Activated T-cell treated with anti-CD3 and anti-CD28 coated beads for 4 hours (primary cell): ENCODE results near the gene SGTA.
"Not testable (repeated sequence)": the region's sequence is repeated elsewhere in the genome, so short reads cannot be mapped to it uniquely, and the experiment has no call there.

Experiments
- DNase-seq: peaks from one replicate; pipeline ENCODE4 v3.0.0-alpha.2; 2020

The SGTA gene, protein sequence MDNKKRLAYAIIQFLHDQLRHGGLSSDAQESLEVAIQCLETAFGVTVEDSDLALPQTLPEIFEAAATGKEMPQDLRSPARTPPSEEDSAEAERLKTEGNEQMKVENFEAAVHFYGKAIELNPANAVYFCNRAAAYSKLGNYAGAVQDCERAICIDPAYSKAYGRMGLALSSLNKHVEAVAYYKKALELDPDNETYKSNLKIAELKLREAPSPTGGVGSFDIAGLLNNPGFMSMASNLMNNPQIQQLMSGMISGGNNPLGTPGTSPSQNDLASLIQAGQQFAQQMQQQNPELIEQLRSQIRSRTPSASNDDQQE

DNA sequence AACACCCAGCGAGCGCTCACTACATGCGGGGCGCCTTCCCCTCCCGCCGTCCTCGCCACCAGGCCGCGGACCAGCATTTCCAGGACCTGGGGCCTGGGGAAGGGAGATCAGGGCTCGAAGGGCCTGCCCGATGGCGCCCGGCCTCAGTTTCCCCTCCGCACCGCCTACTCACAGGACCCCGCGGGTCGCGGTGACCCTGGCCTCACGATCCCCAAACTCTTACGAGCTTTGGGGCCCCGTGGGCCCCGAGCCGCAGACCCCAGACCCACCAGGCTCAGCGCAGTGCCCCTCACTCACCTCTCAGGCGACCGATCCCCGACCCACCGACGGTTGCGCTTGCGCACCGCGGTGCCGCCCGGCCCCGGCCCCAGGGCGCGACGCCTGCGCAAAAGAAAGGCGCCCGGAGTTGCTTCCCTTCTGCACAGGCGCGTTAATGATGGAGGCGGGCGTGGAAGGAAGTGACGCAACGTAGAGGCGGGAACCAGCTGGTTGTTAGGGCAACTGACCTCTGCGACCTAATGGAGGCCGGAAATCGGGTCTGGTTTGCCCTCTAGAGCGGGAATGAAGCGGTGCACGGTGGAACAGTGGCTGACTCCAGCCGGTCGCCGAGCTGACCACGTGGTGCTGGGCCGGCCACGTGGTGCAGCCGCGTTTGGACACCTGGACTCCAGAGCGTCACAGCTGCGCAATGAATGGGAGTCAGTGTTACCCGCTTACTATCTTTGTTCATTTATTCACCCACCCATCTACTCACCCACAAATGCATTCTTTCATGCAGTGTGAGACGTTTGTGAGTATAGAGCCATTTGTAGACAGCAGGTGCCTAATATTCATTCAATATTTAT is at the start of gene SGTA:
Gene SGTA (minus strand): TSS at position 338 of the 845 bp plus-strand sequence. CDS start 14,205 bp downstream, outside the sequence.
- DNase-seq = peak; percentile 95

DNA sequence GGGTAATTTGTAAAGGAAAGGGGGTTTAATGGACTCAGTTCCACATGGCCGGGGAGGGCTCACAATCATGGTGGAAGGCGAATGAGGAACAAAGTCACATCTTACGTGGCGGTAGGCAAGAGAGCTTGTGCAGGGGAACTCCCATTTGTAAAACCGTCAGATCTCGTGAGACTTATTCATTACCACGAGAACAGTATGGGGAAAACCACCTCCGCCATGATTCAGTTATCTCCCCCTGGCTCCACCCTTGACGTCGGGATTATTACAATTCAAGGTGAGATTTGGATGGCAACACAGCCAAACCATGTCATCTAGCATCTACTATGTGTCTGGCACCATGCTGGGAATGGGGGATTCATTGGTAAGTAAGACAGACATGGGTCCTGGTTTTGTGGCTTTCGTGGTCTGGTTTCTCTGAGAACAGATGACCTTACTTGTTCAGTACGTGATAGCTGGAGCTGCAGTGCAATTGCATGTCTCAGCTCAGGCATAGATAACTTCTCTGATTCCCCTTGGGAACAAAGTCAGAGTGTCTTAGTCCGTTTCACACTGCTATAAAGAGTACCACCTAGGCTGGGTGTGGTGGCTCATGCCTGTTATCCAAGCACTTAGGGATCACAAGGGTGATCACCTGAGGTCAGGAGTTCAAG is 44.9 kb upstream of the SGTA start:
- no peak for DNase-seq

DNA sequence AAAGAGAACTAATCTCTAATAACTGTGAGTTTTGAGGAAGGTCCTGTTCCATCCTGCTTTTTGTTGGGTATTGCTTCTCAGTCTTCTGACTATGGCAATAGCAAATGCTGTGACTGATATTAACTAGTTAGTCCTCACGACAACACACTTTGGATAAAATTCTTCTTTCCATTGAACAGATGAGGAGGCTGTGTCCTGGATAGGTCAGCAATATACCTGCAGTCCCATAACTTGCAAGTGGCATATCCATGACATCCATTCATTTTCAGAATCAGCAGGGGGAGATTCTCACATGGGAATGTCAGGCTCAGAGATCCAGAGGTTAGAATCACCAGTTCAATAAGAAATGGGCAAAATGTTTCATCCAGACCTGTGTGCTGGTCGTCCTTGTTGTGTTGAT is 43.9 kb upstream of the SGTA start:
- DNase-seq = no peak

DNA sequence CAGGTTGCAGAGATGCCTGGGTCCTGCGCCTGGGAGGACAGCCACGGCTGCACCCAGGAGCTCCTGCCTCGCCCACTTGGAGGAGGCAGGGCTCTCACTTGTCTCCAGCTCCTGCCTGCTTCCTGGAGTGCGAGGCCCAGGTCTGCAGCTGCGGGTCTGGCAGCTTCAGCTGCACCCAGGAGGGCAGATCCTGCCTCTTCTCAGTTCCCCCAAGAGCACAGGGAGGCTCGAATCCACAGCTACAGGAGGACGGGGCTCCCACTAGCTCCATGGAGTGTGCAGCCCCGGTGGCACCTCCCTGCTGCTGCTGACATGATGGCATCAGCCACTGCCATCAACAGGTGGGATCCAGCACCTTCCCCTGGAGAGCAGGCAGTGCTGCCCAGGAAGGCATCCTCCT is 41.1 kb upstream of the SGTA start:
- DNase-seq = no peak

DNA sequence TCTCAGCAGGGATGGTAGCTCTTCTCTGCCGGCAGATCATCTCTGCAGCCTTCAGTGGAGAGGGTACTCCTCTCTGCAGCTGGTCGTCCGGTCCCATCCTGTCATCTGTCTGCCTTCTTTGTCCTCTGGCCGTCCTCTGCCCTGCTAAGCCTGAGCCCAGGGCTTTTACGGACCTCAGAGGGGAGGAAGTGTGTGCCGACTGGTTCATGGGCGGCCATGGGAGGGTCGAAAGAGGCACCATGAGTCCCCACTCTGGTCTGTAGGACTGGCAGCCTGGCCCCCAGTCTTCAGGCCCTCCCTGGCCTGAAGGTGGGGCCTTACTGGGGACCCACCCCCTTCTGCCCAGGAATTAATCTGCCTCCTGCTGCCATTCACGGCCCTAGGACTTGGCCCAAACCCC is 40.6 kb upstream of the SGTA start:
- no peak for DNase-seq

DNA sequence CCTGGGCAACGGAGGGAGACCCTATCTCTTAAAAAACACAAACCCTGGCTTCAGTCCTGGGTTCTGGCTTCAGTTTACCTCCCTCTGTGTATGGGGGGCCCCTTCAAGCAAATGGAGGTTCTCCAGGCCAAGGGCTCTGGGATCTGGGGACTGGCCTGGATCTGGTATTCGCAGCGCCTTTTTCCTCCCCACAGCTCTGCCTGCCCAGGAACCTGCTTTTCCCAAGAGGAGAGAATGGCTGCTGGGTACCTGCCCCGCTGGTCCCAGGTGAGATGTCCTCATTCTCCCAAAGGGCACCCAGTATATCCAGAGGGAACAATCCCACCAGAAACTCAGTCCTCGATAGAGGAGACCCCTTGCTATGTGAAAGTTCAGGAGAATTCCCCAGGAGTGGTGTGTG is 39.8 kb upstream of the SGTA start:
- DNase-seq = no peak

DNA sequence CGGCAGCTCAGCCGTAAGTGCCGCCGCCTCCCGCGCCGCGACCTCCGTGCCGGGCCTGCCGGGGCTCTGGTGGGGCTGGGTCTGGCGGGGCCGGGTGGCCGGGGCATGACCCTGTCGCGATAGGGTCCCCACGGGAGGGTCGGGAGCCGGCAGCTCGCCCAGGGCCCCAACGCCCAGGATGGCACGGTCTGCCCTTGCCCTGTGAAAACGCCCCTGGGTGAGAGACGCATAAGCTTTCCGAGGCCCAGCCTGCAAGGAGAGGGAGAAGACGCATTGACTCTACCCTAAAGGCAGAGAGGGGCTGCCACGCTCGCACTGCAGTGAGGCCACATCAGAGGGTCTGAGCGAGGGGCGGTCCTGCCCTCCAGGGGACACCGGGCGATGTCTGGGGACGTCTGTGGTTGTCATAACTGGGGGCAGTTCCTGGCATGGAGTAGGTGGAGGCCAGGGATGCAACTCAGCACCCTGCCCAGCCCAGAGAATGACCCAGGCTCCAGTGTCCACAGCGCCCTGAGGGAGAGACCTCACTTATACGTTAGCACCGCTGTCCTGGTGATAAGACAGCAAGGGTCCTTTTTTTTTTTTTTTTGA is 37.1 kb upstream of the SGTA start:
- no peak for DNase-seq

DNA sequence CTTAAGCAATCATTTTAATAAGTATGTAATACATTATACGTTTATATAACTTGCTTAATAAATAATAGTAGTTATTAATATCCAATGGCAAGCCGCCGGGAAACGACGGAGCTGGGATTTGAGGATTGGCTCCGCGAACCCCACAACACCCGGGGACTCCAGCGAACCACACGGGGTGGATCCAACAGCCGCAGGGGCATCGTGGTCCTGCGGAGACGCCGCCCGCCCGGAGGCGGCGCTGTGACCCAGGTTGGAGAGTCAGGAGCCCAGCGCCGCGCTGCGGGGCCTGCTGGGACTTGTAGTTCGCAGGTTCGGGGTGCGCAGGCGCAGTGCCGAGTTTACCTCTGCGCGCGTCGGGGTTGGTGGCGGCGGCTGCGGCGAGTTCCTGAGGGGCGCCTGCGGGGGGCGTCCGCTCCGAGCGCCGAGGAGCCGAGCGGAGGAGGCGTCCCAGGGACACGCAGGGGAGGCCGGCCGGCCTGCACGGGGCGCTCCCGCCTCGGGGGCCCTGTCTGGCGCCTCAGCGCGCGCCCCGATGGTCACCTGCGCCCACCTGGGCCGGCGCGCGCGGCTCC is 36.6 kb upstream of the SGTA start, which contains the start of gene ZNF554:
Gene ZNF554 (plus strand): TSS at position 329 of the 572 bp plus-strand sequence. CDS start 204 bp downstream, at position 533.
- DNase-seq = peak; percentile 96

DNA sequence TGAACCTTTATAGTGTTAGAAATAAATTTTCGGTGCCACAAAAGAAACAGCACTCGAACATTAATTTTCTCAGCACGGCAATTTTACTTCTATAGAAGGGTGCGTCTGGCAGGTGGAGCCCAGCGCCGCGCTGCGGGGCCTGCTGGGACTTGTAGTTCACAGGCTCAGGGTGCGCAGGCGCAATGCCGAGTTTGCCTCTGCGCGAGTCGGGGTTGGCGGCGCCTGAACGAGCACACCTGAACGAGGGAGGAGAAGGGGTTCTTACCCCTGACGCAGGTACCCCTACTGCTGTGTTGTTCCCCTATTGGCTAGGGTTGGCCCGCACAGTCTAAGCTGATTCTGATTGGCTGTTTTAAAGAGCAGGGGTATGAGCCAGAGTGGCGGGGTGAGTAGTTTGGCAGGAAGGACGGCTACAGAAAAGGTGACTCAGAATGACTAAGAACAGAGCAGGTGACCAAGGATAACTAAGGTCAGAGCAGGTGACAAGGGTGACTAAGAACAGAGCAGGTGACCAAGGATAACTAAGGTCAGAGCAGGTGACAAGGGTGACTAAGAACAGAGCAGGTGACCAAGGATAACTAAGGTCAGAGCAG is 34.3 kb upstream of the SGTA start:
- DNase-seq = not testable (repeated sequence)

DNA sequence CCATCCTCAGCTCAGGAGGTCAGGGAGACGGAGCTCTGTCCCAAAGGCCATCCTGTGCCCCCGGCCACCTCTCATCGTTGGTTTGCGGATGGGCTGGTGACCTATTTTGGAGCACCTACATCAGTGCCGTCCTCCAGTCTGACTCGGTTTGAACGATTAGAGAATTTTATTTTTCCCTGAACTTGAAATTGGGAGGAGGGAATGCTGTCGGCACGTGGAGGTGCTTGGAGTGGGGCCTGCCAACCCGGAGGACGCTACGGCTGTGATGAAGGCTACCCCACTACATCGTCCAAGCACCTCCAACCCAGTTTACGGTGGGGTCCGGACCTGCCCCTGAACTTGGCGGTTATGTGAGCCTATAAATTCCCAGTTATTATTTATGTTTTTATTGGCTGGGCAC is 33.6 kb upstream of the SGTA start:
- DNase-seq = no peak

DNA sequence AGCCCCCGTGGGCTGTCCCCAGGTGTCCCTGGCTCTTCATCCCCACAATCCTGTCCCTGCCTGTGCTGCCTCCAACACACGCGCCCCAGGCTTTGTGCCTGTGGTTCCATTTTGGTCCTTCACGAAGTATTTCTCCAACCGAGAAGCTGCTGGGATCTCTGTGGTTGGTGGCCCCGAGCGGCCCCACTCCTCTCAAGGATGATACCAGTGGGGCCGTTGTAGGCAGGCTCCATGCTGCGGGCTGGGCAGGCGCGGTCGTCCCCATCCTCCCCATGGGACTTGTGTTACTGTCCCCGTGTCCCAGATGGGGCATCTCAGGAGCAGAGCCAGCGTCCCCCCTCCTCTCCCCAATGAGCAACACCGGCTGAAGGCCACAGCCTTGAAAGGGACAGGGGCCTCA is 32.9 kb upstream of the SGTA start:
- no peak for DNase-seq

DNA sequence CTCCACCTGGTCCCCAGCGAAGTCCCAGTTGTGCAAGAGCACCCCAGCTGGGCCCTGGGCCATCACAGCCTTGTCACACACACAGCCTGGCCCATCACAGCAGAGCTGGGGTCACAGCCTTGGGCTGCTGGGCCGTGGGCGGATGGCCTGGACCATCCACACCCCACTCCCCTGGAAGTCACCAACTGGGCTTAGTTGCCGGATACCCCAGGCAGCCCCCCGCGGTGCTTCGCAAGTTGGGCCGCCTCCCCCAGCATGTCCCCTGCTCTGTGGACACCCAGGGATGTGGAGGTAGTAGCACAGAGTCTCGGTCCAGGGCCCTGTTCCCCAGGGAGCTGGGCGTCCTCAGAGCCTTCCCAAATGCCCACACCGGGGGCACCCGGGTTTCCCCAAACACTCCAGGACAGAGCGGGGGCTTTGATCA is 32.1 kb upstream of the SGTA start:
- DNase-seq = no peak

DNA sequence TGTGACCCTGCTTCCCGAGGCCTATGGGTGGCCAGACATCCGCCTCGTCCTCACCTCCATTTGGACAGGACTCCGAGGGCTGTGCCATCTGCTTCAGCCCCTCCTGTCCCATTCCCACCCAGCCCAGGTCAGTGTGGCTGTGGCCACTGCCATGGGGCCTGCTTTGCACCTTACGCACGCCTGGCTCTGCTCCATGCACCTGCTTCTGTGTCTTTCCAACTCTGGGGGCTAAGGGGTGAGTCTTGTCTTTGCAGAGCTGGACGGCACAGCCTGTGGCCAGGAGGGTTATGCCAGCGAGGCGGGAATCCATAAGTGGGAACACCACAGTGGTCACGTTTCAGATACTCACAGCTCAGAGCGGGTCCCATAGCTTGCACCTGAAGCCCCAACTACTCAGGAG is 31.4 kb upstream of the SGTA start:
- DNase-seq = no peak

DNA sequence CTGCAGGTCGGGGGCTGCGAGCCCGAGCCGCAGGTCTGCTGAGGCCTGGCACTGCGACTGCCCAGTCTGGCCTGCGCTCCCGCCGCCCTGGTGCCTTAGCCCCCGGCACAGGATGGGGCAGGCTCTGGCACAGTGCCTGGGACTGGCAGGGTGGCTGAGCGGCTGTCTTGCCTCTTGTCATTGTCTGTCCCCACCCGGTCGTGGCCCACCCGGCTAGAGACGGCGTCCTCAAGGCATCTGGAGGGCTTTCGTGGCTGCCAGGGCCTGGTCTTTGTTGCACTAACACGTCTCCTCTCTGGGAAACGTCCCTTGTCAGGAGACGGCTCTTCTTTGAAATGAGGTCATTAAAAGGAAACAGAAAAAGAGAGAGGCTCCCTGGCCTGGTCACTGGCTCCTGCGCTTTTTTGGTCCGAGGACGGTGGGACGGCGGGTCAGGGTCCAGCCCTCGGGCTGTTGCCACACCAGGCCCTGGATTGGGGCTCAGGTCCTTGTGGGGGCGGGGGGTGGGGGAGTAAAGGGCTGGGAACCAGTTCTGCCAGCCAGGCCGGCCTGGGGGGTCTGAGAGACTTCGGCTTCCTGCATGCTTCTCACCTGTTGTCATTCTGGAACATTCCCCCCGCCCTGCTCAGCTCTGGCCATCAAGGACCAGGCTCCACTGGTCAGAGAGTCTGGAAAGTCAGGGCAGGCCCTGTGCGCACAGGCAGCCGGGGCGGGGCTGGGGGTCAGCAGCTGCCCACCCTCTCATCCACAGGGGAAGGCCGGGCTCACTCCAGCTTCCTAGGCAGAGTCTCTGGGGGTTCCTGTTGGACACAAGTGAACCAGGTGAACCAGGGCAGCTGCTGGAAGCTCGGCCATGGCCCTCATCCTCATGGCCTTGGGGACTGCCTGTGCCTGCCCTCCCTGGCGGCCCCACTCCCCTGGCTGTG is 30.4 kb upstream of the SGTA start:
- DNase-seq = no peak

DNA sequence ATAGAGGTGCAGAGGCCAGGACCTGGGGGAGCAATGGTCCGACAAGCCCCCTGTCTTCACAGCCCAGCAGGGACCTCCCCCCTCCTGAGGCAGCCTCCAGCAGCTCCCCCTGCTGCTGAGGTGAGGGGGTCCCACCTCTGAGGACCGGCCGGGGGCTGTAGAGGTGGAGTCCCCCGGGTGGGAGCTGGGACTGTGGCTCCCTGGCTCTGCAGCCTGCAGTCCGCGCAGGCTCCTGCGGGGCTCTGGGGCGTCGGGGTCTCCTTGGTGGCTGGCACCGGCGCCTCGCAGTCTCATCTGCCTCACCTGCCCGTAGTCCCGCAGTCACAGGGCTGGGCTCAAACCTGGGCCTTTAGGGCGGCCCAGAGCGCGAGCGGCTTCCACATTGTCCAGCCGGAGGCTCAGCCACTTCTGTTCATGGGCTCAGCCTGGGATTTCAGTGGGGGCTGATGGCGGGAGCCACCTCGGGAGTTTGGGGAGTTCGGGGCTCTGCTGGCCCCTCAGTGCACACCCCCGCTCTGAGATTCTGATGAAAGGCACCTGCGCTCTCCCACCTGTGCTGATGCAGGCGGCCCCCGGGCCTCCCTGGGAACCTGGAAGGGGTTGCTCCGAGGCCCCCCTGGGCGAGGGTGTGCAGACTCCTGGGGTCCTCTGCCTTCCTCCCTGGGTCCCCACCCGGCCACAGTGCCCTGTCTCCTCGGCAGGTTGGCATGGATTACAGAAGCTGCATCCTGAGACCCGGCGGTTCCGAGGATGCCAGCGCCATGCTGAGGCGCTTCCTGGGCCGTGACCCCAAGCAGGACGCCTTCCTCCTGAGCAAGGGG is 29.6 kb upstream of the SGTA start:
- no peak for DNase-seq

DNA sequence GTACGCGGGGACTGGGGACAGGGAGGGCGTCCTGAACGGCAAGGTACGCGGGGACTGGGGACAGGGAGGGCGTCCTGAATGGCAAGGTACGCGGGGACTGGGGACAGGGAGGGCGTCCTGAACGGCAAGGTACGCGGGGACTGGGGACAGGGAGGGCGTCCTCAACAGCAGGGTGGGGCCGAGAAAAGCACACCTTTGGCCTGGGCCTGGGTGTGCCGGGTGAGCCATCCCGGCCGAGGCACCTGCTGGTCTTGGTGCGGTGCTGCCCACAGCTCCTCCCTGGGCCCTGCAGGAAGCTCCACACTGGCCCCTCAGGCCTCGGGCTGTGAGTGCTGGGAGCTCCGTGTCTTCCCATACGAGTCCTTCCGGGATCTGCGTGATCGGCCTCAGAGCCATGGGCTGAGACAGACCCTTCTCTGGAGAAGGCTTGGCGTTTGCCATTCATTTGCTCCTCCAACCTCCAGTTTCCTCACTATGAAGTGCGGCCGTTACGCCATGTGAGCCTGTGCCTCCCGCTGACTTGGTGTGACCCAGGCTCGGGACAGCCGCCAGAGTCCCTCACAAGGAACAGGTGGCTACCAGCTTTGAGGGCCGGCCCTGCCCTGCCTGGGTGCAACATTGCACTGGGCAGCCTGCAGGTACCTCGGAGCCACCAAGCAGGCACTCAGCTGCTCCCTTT is 28.8 kb upstream of the SGTA start:
- DNase-seq = no peak

DNA sequence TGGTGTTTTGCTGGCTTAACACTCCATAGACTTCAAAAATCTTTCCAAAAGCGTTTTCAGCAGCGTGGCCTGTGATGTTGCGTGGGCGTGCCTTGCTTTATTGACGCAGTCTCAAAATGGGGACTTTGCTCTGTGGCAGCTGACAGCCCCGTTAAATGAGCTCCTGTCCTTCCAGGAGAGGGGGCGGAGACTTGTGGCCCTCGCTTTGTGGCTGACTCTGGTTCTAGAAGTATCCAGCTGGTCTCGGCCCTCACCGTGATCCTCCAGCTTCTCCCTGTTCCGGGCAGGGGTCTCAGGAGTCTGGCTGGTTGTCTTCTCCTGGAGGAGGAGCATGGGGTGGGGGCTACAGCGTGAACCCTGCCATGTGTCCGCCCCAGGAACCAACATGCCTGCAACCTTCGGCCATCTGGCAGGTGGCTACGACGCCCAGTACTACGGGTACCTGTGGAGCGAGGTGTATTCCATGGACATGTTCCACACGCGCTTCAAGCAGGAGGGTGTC is 28.2 kb upstream of the SGTA start:
- no peak for DNase-seq

DNA sequence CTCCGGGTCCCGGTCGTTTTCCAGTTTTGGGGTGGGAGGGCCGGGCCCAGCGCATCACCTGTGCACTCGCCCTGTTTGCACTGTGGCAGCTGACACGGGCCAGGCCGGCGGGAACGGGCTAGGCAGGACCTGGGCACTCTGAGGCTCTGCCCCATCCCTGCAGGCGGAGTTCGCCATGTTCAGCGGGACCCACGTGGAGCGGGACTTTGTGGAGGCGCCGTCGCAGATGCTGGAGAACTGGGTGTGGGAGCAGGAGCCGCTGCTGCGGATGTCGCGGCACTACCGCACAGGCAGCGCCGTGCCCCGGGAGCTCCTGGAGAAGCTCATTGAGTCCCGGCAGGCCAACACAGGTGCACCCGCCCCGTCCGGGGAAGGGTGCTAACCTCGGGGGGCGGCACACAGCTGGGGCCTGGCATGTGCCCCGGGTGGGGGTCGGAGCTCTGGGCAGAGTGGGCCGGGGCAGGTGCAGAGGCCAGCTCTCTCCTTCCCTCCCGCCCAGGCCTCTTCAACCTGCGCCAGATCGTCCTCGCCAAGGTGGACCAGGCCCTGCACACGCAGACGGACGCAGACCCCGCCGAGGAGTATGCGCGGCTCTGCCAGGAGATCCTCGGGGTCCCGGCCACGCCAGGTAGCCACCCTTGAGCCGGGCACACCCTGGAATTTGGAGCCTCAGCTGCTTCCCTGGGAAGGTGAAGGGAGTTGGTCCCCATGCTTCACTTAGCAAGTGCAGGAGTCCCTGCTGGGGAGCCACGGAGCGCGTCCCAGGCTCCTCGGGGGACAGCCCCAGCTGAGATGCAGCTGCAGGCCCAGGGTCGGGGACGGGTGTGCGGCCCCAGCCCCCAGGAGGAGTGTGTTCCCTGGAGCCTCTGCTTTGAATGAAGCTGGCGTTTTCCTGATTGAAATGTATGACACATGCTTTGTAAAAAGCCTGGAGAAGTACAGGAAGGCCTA is 27.3 kb upstream of the SGTA start:
- DNase-seq = no peak
